ENCODE results near the gene BRWD1.

GRCh38 chr21:39341249-39341923 is 28.0 kb upstream of the BRWD1 start:
- TF ChIP-seq GABPB1 (CRISPR knock-in tag; IDR thresholded peaks at IDR 0.05) (no peak), CREB1 (CRISPR knock-in tag; IDR thresholded peaks at IDR 0.05) (no peak), TEAD4 (CRISPR knock-in tag; IDR thresholded peaks at IDR 0.05) (no peak), GRHL2 (CRISPR knock-in tag; IDR thresholded peaks at IDR 0.05; ENCODE audit: insufficient replicate concordance, severe bottlenecking) (no peak), NFYB (CRISPR knock-in tag; conservative IDR thresholded peaks at IDR 0.05; ENCODE audit: low read depth) (no peak), ZNF232 (CRISPR knock-in tag; IDR thresholded peaks at IDR 0.05) (no peak), SP1 (CRISPR knock-in tag; conservative IDR thresholded peaks at IDR 0.05) (no peak), CTCF (IDR thresholded peaks at IDR 0.05) (no peak), STAT6 (CRISPR knock-in tag; conservative IDR thresholded peaks at IDR 0.05; ENCODE audit: low read depth) (no peak), ZNF121 (CRISPR knock-in tag; IDR thresholded peaks at IDR 0.05) (no peak), E2F4 (CRISPR knock-in tag; IDR thresholded peaks at IDR 0.05; ENCODE audit: borderline replicate concordance, low read depth) (no peak), MAX (CRISPR knock-in tag; IDR thresholded peaks at IDR 0.05) (no peak)

Measured in WTC11 (cell line).